ENCODE data around the gene FAM90A1.
"Not testable (repeated sequence)": the region's sequence is repeated elsewhere in the genome, so short reads cannot be mapped to it uniquely, and the experiment has no call there.

GRCh38 chr12:8231049-8231448, 3.6 kb upstream of the FAM90A1 start:
- not testable (repeated sequence) for TF ChIP-seq CTCF (IDR thresholded peaks at IDR 0.05 in 4 of 5, conservative IDR thresholded peaks at IDR 0.05 in 1 of 5); POLR2A (IDR thresholded peaks at IDR 0.05)
